Nucleus accumbens (tissue), 56 donors: Measurements from ENCODE around the gene CDCA5.
"Not testable (repeated sequence)": the region's sequence is repeated elsewhere in the genome, so short reads cannot be mapped to it uniquely, and the experiment has no call there.

Experiments
- DNase-seq, 56 donors: peaks; one replicate each; lab custom pipeline; 2025; lab: John Stamatoyannopoulos, UW

The CDCA5 gene

GRCh38 chr11:65120831-65121230 lies 37.0 kb upstream of the CDCA5 start:
- DNase-seq, result no peak

- DNase-seq, result no peak
Observed at GRCh38 chr11:65119670-65119995, 35.8 kb upstream of the CDCA5 start.

DNA sequence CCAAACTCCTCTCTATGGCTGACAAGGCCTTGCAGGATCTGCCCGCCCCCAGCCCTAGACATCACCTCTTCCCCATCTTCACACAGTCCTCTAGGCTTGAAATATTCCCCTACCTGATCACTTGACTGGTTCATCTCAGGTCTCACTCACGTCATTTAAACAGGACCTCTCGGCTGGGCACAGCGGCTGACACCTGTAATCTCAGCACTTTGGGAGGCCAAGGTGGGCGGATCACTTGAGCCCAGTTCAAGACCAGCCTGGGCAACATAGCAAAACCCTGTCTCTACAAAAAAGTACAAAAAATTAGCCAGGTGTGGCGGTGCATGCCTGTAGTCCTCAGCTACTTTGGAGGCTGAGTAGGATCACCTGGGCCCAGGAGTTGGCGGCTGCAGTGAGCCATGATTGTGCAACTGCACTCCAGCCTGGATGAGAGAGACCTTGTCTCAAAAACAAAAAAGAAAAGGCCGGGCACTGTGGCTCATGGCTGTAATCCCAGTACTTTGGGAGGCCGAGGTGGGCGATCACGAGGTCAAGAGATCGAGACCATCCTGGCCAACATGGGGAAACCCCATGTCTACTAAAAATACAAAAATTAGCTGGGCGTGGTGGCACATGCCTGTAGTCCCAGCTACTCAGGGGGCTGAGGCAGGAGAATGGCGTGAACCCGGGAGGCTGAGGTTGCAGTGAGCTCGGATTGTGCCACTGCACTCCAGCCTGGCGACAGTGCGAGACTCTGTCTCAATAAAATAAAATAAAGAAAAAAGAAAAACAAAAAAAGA lies 35.2 kb upstream of the CDCA5 start:
- DNase-seq, result not testable (repeated sequence)

GRCh38 chr11:65118097-65118837 lies 34.4 kb upstream of the CDCA5 start:
- DNase-seq, result no peak

DNA sequence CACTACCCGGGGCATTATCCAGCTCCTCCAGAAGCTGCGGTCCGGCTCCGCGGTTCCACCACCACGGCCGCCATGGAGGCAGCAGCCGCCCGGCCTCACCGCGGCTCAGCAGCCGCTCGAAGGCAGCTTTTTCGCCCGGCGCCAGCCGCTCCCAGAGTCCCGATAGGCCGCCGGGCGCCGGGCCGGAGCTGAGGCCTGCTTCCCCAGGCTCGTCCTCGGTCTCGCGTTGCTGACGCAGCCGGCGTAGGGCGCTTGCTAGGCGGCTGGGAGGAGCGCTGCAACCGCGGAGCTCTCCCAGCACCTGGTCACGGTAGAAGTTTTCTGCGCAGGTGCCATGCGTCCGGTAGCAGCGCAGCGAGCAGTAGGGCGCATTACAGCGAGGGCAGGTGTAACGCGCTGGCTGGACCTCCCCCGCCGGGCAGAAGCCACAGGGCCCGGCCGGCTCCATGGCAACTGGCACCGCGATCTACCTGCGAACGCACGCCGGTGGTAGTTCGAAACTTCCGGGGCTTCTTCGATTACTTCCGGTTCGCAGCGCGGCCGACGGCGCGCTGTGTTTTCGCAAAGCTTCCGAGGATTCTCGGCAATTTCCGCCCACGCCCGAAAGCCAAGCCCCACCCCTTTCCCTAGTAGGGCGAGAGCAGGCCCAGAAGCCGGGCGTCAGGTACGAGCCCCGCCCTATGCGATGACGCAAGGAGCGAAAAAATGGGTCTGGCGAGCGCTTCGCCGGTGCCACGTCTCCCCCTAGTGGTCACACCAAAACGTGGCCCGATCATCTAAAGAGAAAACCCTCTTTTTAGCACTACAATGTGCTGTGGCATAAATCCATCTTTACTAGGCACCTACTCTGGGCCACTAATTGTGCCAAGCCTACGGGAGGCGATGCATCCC lies 33.6 kb upstream of the CDCA5 start, which contains the start of gene ZNHIT2:
TSS of gene ZNHIT2 (minus strand) at position 496 of the 891 bp plus-strand sequence. CDS start at position 448, 48 bp downstream.
- DNase-seq, result peak; percentile 67 to 100 (median 98)

GRCh38 chr11:65116370-65117205 lies 32.7 kb upstream of the CDCA5 start:
- DNase-seq, result peak in 15 of 56 donors; percentile 15 to 57 (median 42)

DNA sequence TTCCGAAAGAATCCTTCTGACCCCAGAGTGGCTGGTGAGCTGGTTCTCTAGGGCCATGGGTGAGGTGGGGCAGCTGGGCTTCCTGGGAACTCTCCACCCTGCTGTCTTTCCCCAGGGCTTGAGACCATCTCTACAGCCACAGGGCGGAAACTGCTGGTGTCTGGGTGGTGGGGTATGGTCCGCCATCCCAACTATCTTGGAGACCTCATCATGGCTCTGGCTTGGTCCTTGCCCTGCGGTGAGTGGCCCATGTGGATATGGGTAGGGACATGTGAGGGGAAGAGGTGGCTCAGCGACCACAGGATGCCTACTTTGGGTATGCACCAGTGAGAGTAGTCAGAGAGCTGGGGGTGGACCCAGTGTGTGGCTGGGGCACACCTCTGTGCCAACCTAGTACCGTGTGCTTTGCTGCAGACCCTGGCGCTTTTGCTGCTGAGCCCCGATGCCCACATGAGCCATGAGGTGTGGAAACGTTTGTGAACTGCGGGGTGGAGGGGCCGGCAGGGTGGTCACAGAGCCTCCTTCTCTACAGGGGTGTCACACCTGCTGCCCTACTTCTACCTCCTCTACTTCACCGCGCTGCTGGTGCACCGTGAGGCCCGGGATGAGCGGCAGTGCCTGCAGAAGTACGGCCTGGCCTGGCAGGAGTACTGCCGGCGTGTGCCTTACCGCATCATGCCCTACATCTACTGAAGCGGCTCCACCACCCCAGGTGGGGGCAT lies 31.7 kb upstream of the CDCA5 start:
- no peak for DNase-seq

DNA sequence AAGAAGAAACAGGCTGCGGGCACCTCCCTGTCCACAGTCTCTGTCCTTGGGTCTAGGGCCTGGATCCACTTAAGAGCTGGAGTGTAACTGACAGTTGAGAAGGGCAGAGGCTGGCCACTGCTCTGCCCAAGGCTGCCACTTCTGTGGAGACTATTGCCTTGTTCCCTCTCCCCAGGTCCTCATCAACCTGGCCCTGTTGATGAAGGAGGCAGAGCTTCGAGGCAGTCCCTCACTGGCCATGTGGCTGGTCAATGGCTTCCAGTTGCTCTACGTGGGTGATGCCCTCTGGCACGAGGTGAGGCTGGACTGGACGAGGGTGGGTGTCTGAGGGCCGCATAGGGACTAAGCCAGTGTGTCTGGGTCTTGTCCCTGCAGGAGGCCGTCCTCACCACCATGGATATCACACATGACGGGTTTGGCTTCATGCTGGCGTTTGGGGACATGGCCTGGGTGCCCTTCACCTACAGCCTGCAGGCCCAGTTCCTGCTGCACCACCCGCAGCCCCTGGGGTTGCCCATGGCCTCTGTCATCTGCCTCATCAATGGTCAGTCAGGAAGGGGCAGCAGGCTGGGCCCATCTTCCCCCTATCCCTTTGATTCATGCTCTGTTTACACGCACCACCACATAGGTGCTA lies 30.8 kb upstream of the CDCA5 start:
- no peak for DNase-seq

GRCh38 chr11:65113839-65114238 lies 30.0 kb upstream of the CDCA5 start:
- no peak for DNase-seq

- no peak for DNase-seq
Observed at GRCh38 chr11:65113361-65113756, 29.5 kb upstream of the CDCA5 start.

GRCh38 chr11:65112546-65113360 lies 28.9 kb upstream of the CDCA5 start:
- peak in 42 of 56 donors; percentile 11 to 69 (median 44) for DNase-seq

GRCh38 chr11:65111744-65112545 lies 28.1 kb upstream of the CDCA5 start, which contains the start of gene TM7SF2:
Gene TM7SF2 (plus strand): TSS chr11:65111872. CDS start chr11:65112016, 144 bp downstream.
- DNase-seq, result peak; percentile 64 to 99 (median 93)

GRCh38 chr11:65111159-65111743 lies 27.4 kb upstream of the CDCA5 start:
- DNase-seq, result no peak

GRCh38 chr11:65110354-65110861 lies 26.6 kb upstream of the CDCA5 start:
- DNase-seq, result peak in 54 of 56 donors; percentile 30 to 94 (median 76)

DNA sequence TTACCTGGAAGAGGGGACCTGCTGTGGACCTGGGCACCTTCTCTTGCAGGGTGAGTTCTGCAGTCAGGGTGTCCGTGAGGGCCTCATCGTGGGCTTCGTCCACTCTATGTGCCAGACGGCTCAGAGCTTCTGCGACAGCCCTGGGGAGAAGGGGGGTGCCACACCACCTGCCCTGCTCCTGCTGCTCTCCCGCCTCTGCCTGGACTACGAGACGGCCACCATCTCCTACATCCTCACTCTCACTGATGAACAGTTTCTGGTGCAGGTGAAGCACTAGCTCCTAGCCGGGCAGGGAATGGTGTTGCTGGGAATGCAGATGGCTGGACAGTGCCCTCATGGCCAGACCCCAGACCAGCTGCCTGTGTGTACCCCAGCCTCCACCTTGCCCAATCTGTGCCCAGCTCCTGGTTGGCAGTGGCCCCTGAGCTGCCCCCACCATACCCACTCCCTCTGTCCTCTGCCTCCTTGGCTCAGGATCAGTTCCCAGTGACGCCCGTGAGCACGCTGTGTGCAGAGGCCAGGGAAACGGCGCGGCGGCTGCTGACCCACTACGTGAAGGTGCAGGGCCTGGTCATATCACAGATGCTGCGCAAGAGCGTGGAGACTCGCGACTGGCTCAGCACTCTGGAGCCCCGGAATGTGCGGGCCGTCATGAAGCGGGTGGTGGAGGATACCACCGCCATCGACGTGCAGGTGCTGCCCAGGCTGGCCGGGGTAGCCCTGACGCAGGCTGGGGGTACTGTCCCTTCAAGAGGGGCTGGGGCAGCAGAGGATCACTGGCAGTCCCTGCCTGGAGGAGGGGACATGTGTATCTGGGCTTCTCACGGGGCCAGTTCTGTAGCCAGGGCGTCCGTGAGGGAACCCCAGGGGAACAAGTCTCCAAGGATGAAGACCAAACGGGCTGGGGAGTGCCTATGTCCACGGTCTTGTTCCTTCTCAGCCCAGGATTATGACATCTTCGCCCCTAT lies 25.7 kb upstream of the CDCA5 start:
- no peak for DNase-seq
